Liver (tissue), 9 donors: Measurements from ENCODE around the gene DPM2. TPM values are rescaled to one million over a fixed set of nuclear protein-coding genes. Genes with fewer than 3 reads are reported as not detected.
A peak's percentile ranks its signal among the peaks of the same experiment; 100 is the strongest.

Source experiments
- DNase-seq: peaks from one replicate; pipeline ENCODE4 v3.0.0-alpha.2; 2017; ENCODE audit warnings: low spot score
- H3K27ac ChIP-seq, 2 donors: one replicate each; pipeline ENCODE4 v1.7.0; 2013; ENCODE audit warnings: inconsistent platforms in 2 of 2, low read length in 2 of 2, control low read depth in 1 of 2, low read depth in 1 of 2, mild to moderate bottlenecking in 1 of 2
- H3K27me3 ChIP-seq, 4 donors: one replicate each; pipeline versions ENCODE4 v1.6.1 to v1.7.0; 2013; ENCODE audit warnings: low read length in 3 of 4, inconsistent platforms in 1 of 4, mild to moderate bottlenecking in 1 of 4, moderate library complexity in 1 of 4; ENCODE audit not compliant: control insufficient read depth in 4 of 4, insufficient read depth in 4 of 4
- H3K36me3 ChIP-seq, 4 donors: one replicate each; pipeline versions ENCODE4 v1.6.1 to v1.7.0; 2013; ENCODE audit warnings: low read length in 3 of 4, mild to moderate bottlenecking in 3 of 4, low read depth in 1 of 4, moderate library complexity in 1 of 4; ENCODE audit not compliant: control insufficient read depth in 4 of 4, insufficient read depth in 3 of 4
- H3K4me1 ChIP-seq, 4 donors: one replicate each; pipeline versions ENCODE4 v1.6.1 to v1.7.0; 2013; ENCODE audit warnings: low read length in 3 of 4, mild to moderate bottlenecking in 3 of 4, moderate library complexity in 1 of 4; ENCODE audit not compliant: control insufficient read depth in 4 of 4, insufficient read depth in 4 of 4
- H3K4me3 ChIP-seq, 3 donors: one replicate each; pipeline versions ENCODE4 v1.6.1 to v1.7.0; 2013; ENCODE audit warnings: low read length in 3 of 3, control low read depth in 1 of 3, low read depth in 1 of 3, mild to moderate bottlenecking in 1 of 3
- H3K9ac ChIP-seq, 2 donors: one replicate each; pipeline ENCODE4 v1.7.0; 2013; ENCODE audit warnings: low read length in 2 of 2, mild to moderate bottlenecking in 2 of 2, moderate library complexity in 2 of 2, control low read depth in 1 of 2, low read depth in 1 of 2
- H3K9me3 ChIP-seq, 4 donors: one replicate each; pipeline versions ENCODE4 v1.6.1 to v1.7.0; 2013; ENCODE audit warnings: low read length in 3 of 4; ENCODE audit not compliant: control insufficient read depth in 4 of 4
- CTCF ChIP-seq: fragments of 150-350 bp; IDR thresholded peaks from 2 replicates; pipeline ENCODE4 v1.5.1; 2017; ENCODE audit warnings: improper control_type of control experiment, low read depth, low read length; ENCODE audit not compliant: missing input control
- FOXA2 ChIP-seq: IDR thresholded peaks from 2 replicates; pipeline ENCODE4 v1.6.1; 2016; ENCODE audit warnings: antibody characterized with exemption
- GABPA ChIP-seq, 2 donors: IDR thresholded peaks in 1 of 2; conservative IDR thresholded peaks in 1 of 2; 2 replicates each; pipeline ENCODE4 v1.6.1; 2016; ENCODE audit warnings: antibody characterized with exemption in 2 of 2, mild to moderate bottlenecking in 1 of 2, moderate library complexity in 1 of 2
- HNF4A ChIP-seq, 2 donors: conservative IDR thresholded peaks; 2 replicates each; pipeline ENCODE4 v1.6.1; 2016; ENCODE audit warnings: antibody characterized with exemption in 2 of 2, mild to moderate bottlenecking in 2 of 2
- MAX ChIP-seq: IDR thresholded peaks from 2 replicates; pipeline ENCODE4 v1.6.1; 2016; ENCODE audit warnings: antibody characterized with exemption
- NR2F2 ChIP-seq: IDR thresholded peaks from 2 replicates; pipeline ENCODE4 v1.6.1; 2016; ENCODE audit warnings: antibody characterized with exemption
- RAD21 ChIP-seq, 2 donors: IDR thresholded peaks; 2 replicates each; pipeline ENCODE4 v1.6.1; 2016; ENCODE audit warnings: antibody characterized with exemption in 2 of 2, mild to moderate bottlenecking in 2 of 2
- REST ChIP-seq: IDR thresholded peaks from 2 replicates; pipeline ENCODE4 v1.6.1; 2016; ENCODE audit warnings: antibody characterized with exemption, mild to moderate bottlenecking
- RXRA ChIP-seq, 2 donors: IDR thresholded peaks; 2 replicates each; pipeline ENCODE4 v1.6.1; 2017 to 2018; ENCODE audit warnings: antibody characterized with exemption in 2 of 2, mild to moderate bottlenecking in 1 of 2
- SP1 ChIP-seq: IDR thresholded peaks from 2 replicates; pipeline ENCODE4 v1.6.1; 2018; ENCODE audit warnings: antibody characterized with exemption, mild to moderate bottlenecking
- TAF1 ChIP-seq: conservative IDR thresholded peaks from 2 replicates; pipeline ENCODE4 v1.6.1; 2016; ENCODE audit warnings: antibody characterized with exemption, mild to moderate bottlenecking
- YY1 ChIP-seq: IDR thresholded peaks from 2 replicates; pipeline ENCODE4 v1.6.1; 2016; ENCODE audit warnings: antibody characterized with exemption, mild to moderate bottlenecking
- WGBS: extraction: QIAGEN DNeasy Blood & Tissue Kit; methylation state at CpG from one replicate; pipeline ENCODE4 v1.1.7; 2013; 5-methylcytosine and 5-hydroxymethylcytosine counted together
- polyA plus RNA-seq, 2 donors: library from polyadenylated mRNA; stranded (reverse) in 1 of 2; unstranded in 1 of 2; fragments of 200-250 nt in 1 of 2; fragments of >200 nt in 1 of 2; fragmentation: Nextera tagmentation in 1 of 2; extraction: Ambion mirVana in 1 of 2; gene quantifications; one replicate each; pipeline versions ENCODE4 v1.2.1 to v1.2.3, GENCODE V29; 2013 to 2015
- total RNA-seq, 2 donors: library from RNA; depleted of rRNA; stranded (reverse); fragments of >200 nt; gene quantifications; one replicate each; pipeline ENCODE4 v1.2.3, GENCODE V29; 2014
- TF ChIP-seq, protein P1 (sequence below): IDR thresholded peaks from 2 replicates; pipeline ENCODE4 v1.6.1; 2016; ENCODE audit warnings: antibody characterized with exemption
- TF ChIP-seq, protein P2 (sequence below): IDR thresholded peaks from 2 replicates; pipeline ENCODE4 v1.6.1; 2016; ENCODE audit warnings: antibody characterized with exemption
- donor health status: healthy.
- donor health status: healthy.
- donor health status: healthy.
- donor health status: healthy.
- donor health status: healthy.

DPM2 gene
- total and polyA plus RNA-seq, 4 donors = 9.3 to 25.0 (median 22.0) TPM

GRCh38 chr9:127940593-127940992 is 2.9 kb upstream of the DPM2 start:
- DNase-seq = no peak
- peaks cover 0 to 22% (median 15%) of the 10 kb centered on the region in 4 donors for H3K4me1 ChIP-seq
- 93% methylated on average over 4 of the region's 4 CpGs for WGBS
- peaks cover 10 to 27% (median 14%) of the 10 kb centered on the region in 4 donors for H3K36me3 ChIP-seq
- TF ChIP-seq MAX (no peak), HNF4A (conservative IDR thresholded peaks at IDR 0.05) (no peak), RAD21 (IDR thresholded peaks at IDR 0.05) (no peak), RXRA (IDR thresholded peaks at IDR 0.05) (no peak), YY1 (no peak), CTCF (no peak), SP1 (no peak), REST (no peak), FOXA2 (no peak), NR2F2 (no peak), TAF1 (no peak)
- TF ChIP-seq, protein P1, sequence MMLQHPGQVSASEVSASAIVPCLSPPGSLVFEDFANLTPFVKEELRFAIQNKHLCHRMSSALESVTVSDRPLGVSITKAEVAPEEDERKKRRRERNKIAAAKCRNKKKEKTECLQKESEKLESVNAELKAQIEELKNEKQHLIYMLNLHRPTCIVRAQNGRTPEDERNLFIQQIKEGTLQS = no peak
- no peaks in the 10 kb centered on the region for H3K27me3 ChIP-seq
- no peak overlapping the region for H3K4me3 ChIP-seq
- no peak overlapping the region for H3K9ac ChIP-seq
- no peaks in the 10 kb centered on the region for H3K9me3 ChIP-seq
- H3K27ac ChIP-seq = no peak overlapping the region

DNA sequence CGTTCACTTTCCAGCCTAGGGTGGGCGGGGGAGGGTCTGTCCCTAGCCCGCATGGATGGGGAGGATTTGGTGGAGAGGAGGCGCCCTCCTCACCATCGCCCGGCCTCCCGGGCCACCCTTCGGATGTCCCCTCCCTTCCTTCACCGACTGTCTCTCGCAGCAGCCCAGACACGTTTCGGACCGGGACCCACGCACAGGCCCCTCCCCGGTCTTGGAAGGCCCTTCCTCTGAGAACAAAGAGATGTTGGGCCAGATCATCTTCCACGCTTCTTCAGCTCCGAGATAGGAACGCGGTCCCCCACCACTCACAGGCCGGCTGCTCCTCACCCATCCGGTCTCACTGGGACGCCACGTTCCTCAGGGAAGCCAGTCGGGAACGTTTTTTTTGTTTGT is 640 bp upstream of the DPM2 start:
- peaks cover 0 to 22% (median 15%) of the 10 kb centered on the region in 4 donors for H3K4me1 ChIP-seq
- H3K4me3 ChIP-seq = peak overlapping the region in 2 of 3 donors; percentile 75 to 84
- no peak for DNase-seq
- TF ChIP-seq TAF1 = no peak
- TF ChIP-seq, protein P2, sequence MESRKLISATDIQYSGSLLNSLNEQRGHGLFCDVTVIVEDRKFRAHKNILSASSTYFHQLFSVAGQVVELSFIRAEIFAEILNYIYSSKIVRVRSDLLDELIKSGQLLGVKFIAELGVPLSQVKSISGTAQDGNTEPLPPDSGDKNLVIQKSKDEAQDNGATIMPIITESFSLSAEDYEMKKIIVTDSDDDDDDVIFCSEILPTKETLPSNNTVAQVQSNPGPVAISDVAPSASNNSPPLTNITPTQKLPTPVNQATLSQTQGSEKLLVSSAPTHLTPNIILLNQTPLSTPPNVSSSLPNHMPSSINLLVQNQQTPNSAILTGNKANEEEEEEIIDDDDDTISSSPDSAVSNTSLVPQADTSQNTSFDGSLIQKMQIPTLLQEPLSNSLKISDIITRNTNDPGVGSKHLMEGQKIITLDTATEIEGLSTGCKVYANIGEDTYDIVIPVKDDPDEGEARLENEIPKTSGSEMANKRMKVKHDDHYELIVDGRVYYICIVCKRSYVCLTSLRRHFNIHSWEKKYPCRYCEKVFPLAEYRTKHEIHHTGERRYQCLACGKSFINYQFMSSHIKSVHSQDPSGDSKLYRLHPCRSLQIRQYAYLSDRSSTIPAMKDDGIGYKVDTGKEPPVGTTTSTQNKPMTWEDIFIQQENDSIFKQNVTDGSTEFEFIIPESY = no peak
- no peak for TF ChIP-seq GABPA (IDR thresholded peaks at IDR 0.05 in 1 of 2, conservative IDR thresholded peaks at IDR 0.05 in 1 of 2)
- no peak for TF ChIP-seq FOXA2
- no peak for TF ChIP-seq HNF4A (conservative IDR thresholded peaks at IDR 0.05)
- no peak for TF ChIP-seq YY1
- no peak overlapping the region for H3K9ac ChIP-seq
- H3K36me3 ChIP-seq = peaks cover 4 to 11% (median 8%) of the 10 kb centered on the region in 4 donors
- H3K27ac ChIP-seq = peak overlapping the region; percentile 10 to 21
- H3K27me3 ChIP-seq = no peaks in the 10 kb centered on the region
- no peaks in the 10 kb centered on the region for H3K9me3 ChIP-seq
- WGBS = 26% methylated on average over 25 of the region's 25 CpGs
